Measurements from ENCODE around the gene SFTA2. TPM values are rescaled to one million over a fixed set of nuclear protein-coding genes. Genes with fewer than 3 reads are reported as not detected.

The SFTA2 gene
- total and polyA plus RNA-seq, 7 donors = 3.6 TPM; not detected in 6

DNA sequence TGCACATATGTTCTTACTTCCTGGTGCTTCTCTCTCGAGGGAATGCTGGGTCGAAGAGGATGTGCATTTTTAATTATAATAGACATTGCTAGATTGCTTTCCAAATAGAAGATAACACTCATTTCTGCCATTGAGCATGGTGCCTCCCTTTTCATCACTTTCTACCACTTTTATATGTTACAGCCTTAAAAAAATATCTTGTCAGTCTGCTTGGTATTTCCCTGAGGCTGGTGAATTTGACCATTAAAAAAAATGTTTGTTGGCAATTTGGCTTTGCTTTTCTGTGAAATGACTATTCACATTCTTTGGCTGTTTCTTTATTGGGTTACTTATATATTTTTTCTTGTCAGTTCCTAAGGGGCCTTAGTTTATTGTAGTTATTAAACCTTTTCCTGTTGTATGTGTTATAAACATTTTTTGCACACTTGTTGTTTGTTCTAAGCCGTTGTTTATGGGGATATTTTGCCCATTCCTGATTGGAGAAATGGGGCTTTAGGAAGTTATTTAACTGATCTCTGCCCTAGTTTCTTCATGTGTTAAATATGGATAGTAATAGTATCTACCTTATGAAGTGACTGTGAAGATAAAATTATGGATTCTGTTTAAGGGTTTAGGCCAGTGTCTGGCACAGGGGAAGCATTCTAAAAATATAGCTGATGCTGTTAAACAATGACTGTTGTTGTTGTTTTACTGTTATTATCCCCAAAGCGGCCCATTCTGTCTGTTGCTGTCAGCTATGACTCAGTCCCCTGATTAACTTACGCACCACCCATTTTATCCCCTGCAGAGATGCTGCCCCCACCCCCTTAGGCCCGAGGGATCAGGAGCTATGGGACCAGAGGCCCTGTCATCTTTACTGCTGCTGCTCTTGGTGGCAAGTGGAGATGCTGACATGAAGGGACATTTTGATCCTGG lies 43.8 kb downstream of the SFTA2 start:
- Histone ChIP-seq H3K4me3 (no peak overlapping the region), H3K27ac (peak overlapping the region in 1 of 4 donors; percentile 13), H3K27me3 (no peaks in the 10 kb centered on the region), H3K36me3 (peaks cover 0 to 35% (median 13%) of the 10 kb centered on the region in 4 donors), H3K4me1 (peaks cover 0 to 44% (median 41%) of the 10 kb centered on the region in 4 donors), H3K9me3 (no peaks in the 10 kb centered on the region)
- 44 to 67% methylated on average over 6 of the region's 6 CpGs for WGBS, 2 donors
- intact Hi-C loops (cut with DNase I) = no loop called here
- no peak for DNase-seq
- TF ChIP-seq, protein P1, sequence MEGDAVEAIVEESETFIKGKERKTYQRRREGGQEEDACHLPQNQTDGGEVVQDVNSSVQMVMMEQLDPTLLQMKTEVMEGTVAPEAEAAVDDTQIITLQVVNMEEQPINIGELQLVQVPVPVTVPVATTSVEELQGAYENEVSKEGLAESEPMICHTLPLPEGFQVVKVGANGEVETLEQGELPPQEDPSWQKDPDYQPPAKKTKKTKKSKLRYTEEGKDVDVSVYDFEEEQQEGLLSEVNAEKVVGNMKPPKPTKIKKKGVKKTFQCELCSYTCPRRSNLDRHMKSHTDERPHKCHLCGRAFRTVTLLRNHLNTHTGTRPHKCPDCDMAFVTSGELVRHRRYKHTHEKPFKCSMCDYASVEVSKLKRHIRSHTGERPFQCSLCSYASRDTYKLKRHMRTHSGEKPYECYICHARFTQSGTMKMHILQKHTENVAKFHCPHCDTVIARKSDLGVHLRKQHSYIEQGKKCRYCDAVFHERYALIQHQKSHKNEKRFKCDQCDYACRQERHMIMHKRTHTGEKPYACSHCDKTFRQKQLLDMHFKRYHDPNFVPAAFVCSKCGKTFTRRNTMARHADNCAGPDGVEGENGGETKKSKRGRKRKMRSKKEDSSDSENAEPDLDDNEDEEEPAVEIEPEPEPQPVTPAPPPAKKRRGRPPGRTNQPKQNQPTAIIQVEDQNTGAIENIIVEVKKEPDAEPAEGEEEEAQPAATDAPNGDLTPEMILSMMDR (IDR thresholded peaks at IDR 0.05) = no peak
- TF ChIP-seq POLR2A (IDR thresholded peaks at IDR 0.05) = no peak
- no peak for TF ChIP-seq EP300 (IDR thresholded peaks at IDR 0.05)
- no peak for TF ChIP-seq POLR2AphosphoS5 (IDR thresholded peaks at IDR 0.05)

DNA sequence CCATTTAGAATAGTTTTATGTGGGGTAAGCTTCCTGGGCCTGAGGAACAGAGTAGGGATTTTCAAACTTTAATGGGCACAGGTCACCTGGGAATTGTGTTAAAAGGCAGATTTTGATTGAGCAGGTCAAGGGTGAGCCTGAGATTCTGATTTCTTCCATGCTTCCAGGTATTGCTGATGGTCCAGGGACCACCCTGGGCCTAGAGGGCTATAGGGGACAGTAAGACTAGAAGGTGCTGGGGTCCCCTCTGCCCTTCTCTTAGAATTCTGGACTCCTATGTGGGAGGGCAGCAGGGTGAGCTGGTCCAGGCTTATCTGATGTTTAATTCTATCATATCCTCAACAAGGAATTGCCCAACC lies 45.1 kb downstream of the SFTA2 start:
- intact Hi-C loops (cut with DNase I) = no loop called here
- Histone ChIP-seq H3K27ac (peak overlapping the region; percentile 89 to 95 (median 94)), H3K9me3 (no peaks in the 10 kb centered on the region), H3K27me3 (no peaks in the 10 kb centered on the region), H3K36me3 (peaks cover 0 to 23% (median 5%) of the 10 kb centered on the region in 4 donors), H3K4me3 (no peak overlapping the region), H3K4me1 (peaks cover 0 to 55% (median 44%) of the 10 kb centered on the region in 4 donors)
- DNase-seq = no peak
- no peak for TF ChIP-seq POLR2A (IDR thresholded peaks at IDR 0.05)
- no peak for TF ChIP-seq POLR2AphosphoS5 (IDR thresholded peaks at IDR 0.05)
- no peak for TF ChIP-seq EP300 (IDR thresholded peaks at IDR 0.05)
- TF ChIP-seq, protein P1 (IDR thresholded peaks at IDR 0.05) = no peak

DNA sequence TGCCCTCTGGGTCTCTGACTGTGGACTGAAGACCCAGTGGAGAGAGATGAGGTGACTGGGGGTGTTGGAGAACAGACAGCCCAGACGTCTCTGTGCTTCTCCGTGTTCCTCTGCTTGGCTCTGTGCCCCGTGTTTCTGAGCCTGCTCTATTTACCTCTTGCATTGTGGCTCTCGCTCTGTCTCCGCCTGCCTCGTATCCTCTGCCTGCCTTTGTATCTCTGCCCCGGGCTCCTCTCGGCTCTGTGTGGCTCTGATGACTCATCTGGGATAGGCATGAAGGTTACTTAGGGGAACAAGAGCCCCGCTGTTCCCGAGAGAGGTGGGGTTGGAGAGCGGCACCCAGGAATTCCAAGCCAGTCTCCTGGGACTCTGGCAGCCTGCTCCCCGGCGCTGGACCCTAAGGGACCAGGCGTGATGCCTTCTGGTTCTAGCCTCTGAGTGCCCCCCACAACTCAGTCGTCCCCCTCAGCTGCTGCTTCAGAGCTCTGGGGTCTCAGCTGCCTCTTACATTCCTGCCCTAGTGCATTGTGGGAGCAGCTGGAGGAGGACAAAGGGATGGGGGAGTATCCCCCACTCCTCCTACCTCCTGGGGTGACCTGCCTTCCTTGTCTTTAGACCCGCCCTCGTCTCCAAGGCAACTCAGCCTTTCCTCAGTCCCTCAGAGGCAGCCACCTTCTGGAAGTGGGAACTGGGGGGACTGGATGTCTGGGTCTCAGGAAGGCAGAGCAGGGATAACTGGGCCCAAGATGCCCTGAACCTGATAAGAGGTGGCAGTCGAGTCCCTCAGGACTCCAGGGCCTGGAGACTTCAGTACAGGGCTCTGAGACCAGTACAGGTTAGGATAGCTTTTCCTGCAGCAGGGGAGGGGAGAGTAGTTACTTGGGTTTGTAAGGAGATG lies 45.7 kb downstream of the SFTA2 start:
- Histone ChIP-seq H3K36me3 (peaks cover 0 to 23% (median 4%) of the 10 kb centered on the region in 4 donors), H3K4me1 (peaks cover 0 to 55% (median 44%) of the 10 kb centered on the region in 4 donors), H3K4me3 (peak overlapping the region; percentile 80 to 93 (median 87)), H3K9me3 (no peaks in the 10 kb centered on the region), H3K27me3 (no peaks in the 10 kb centered on the region), H3K27ac (peak overlapping the region; percentile 89 to 95 (median 94))
- peak; percentile 89 for DNase-seq
- intact Hi-C loops (cut with DNase I) = loop anchor here (2.0 kb wide), 1 partner anchor 143 kb away; the partner anchor contains the start of gene FLOT1
- TF ChIP-seq POLR2AphosphoS5 (IDR thresholded peaks at IDR 0.05) (peak in 2 of 4 donors; percentile 55 to 70), EP300 (IDR thresholded peaks at IDR 0.05) (no peak)
- 12 to 44% methylated on average over 18 of the region's 18 CpGs for WGBS, 2 donors

DNA sequence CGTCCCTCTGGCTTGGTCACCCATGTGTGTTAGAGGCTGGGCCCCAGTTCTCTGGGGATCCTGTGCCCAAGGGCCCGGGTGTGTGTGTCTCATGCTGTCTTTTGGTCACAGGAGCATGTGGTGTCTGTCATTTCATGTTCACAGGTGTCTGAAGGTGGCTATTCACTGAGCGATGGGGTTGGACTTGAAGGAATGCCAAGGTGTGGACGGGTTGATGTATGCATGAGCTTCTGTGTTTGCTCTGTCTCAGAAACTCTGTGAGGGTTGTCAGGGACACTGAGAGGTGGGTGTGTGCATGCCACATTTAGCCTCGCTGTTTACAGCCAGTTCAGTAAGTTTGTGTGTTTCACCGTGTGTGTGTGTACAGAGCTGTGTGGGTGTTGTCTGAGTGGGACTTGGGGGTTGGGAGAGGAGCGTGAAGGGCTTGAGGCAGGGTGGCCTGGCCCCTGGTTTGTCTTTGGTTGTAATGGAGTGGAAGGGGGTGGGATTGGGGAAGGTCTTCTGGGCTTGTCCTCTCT lies 46.4 kb downstream of the SFTA2 start:
- no peak for DNase-seq
- peaks cover 0 to 53% (median 43%) of the 10 kb centered on the region in 4 donors for H3K4me1 ChIP-seq
- intact Hi-C loops (cut with DNase I) = loop anchor here (2.0 kb wide), 1 partner anchor 143 kb away; the partner anchor contains the start of gene FLOT1
- peak overlapping the region; percentile 89 to 95 (median 94) for H3K27ac ChIP-seq
- WGBS, 2 donors = 7 to 32% methylated on average over 7 of the region's 7 CpGs
- no peaks in the 10 kb centered on the region for H3K9me3 ChIP-seq
- no peaks in the 10 kb centered on the region for H3K27me3 ChIP-seq
- H3K4me3 ChIP-seq = peak overlapping the region; percentile 80 to 93 (median 87)
- TF ChIP-seq EP300 (IDR thresholded peaks at IDR 0.05) (no peak), POLR2A (IDR thresholded peaks at IDR 0.05) (peak in 1 of 2 donors; percentile 13)
- peaks cover 0 to 16% (median 4%) of the 10 kb centered on the region in 4 donors for H3K36me3 ChIP-seq

Data from sigmoid colon (tissue), 7 donors.